HepG2 (cell line): Measurements from ENCODE around the gene MASP1. TPM values are rescaled to one million over a fixed set of nuclear protein-coding genes. Genes with fewer than 3 reads are reported as not detected.

Experiments
- ATAC-seq: fragments of 200-7000 bp; cut with Tn5 transposase; 3 replicates; pipeline ENCODE4 v1.9.1; 2020; ENCODE audit warnings: mild to moderate bottlenecking, moderate library complexity
- BruUV-seq: library from RNA; stranded (reverse); fragments of 400-500 nt; replicated peaks from 2 replicates; lab custom pipeline; 2021; lab: Mats Ljungman, UMichigan
- CTCF ChIA-PET: fragments of 300-600 bp; formaldehyde crosslinking; extraction: SDS; loops from one replicate; lab custom pipeline; 2021; ENCODE audit warnings: low total read pairs, inconsistent platforms, low intra/inter-chr PET ratio; lab: Yijun Ruan, JAX
- POLR2A ChIA-PET: fragments of 350-600 bp; sonication (Branson Sonifier 250); formaldehyde crosslinking; loops from one replicate; lab custom pipeline; 2020; ENCODE audit warnings: antibody characterized with exemption, inconsistent platforms; lab: Yijun Ruan, JAX
- DNase-seq: peaks from one replicate; pipeline ENCODE4 v3.0.0-alpha.2; 2015; ENCODE audit warnings: low spot score
- FAIRE-seq: peaks from 3 replicates; lab custom pipeline; 2011; peaks lifted over from hg19 to GRCh38; lab: Jason Lieb, UNC
- H2AFZ ChIP-seq: one replicate; pipeline ENCODE4 v1.6.1; 2011; ENCODE audit warnings: low read length, inconsistent platforms
- H3K27ac ChIP-seq: fragments of 300-600 bp; 3 replicates; pipeline ENCODE4 v1.8.0; 2011; ENCODE audit warnings: mixed run types, mild to moderate bottlenecking, mixed read lengths, low read length, inconsistent platforms; ENCODE audit not compliant: insufficient read depth; ENCODE audit errors: extremely low read length
- H3K27me3 ChIP-seq, 2 experiments: fragments of 200-600 bp in 1 of 2; 2 replicates in 1 of 2; 3 replicates in 1 of 2; pipeline versions ENCODE4 v1.6.0 to v1.8.0; 2011; ENCODE audit warnings: low read length in 2 of 2, mild to moderate bottlenecking in 2 of 2, moderate library complexity in 2 of 2, inconsistent platforms in 1 of 2; ENCODE audit not compliant: insufficient read depth in 2 of 2, control insufficient read depth in 1 of 2
- H3K36me3 ChIP-seq, 2 experiments: fragments of 200-600 bp in 1 of 2; replicated peaks in 1 of 2; 2 replicates in 1 of 2; 3 replicates in 1 of 2; pipeline versions ENCODE4 v1.5.1 to v1.8.0; 2011; ENCODE audit warnings: low read length in 2 of 2, inconsistent platforms in 1 of 2; ENCODE audit not compliant: insufficient read depth in 2 of 2, control insufficient read depth in 1 of 2
- H3K4me1 ChIP-seq: 2 replicates; pipeline ENCODE4 v1.5.1; 2012; ENCODE audit warnings: low read length, inconsistent platforms; ENCODE audit not compliant: insufficient read depth
- H3K4me2 ChIP-seq: 2 replicates; pipeline ENCODE4 v1.6.0; 2011; ENCODE audit warnings: low read depth, low read length, inconsistent platforms
- H3K4me3 ChIP-seq, 3 experiments: fragments of 200-600 bp in 1 of 3; sonication (generic), shearing (Covaris generic) in 1 of 3; replicated peaks in 1 of 3; 2 replicates each; pipeline ENCODE4 v1.5.1; 2011 to 2016; ENCODE audit warnings: low read length in 3 of 3, inconsistent platforms in 2 of 3, low read depth in 2 of 3, mild to moderate bottlenecking in 2 of 3, control low read depth in 1 of 3, mixed read lengths in 1 of 3; ENCODE audit not compliant: insufficient read depth in 1 of 3
- H3K79me2 ChIP-seq: one replicate; pipeline ENCODE4 v1.6.1; 2011; ENCODE audit warnings: low read length, inconsistent platforms; ENCODE audit not compliant: insufficient read depth
- H3K9ac ChIP-seq: 2 replicates; pipeline ENCODE4 v1.6.0; 2011; ENCODE audit warnings: mild to moderate bottlenecking, low read depth, low read length, inconsistent platforms; ENCODE audit not compliant: insufficient read depth
- H3K9me3 ChIP-seq: 2 replicates; pipeline ENCODE4 v1.5.1; 2012; ENCODE audit warnings: mild to moderate bottlenecking, low read length
- H4K20me1 ChIP-seq: 2 replicates; pipeline ENCODE4 v1.6.0; 2011; ENCODE audit warnings: inconsistent platforms, mild to moderate bottlenecking, low read length, moderate library complexity; ENCODE audit not compliant: insufficient read depth
- FOSL2 ChIP-seq: sonication (generic); formaldehyde crosslinking; IDR thresholded peaks from 2 replicates; pipeline ENCODE4 v1.4.0; 2020; ENCODE audit warnings: missing genetic modification reagents
- GPN1 ChIP-seq: sonication (generic); formaldehyde crosslinking; IDR thresholded peaks from 2 replicates; pipeline ENCODE4 v1.5.1; 2020; ENCODE audit warnings: missing genetic modification reagents, borderline replicate concordance
- HNRNPLL ChIP-seq: fragments of 200-400 bp; formaldehyde crosslinking; IDR thresholded peaks from 2 replicates; pipeline ENCODE4 v1.6.1; 2017; ENCODE audit warnings: mild to moderate bottlenecking, low read depth, low read length; ENCODE audit not compliant: poor library complexity, severe bottlenecking
- JARID2 ChIP-seq: sonication (generic); formaldehyde crosslinking; IDR thresholded peaks from 2 replicates; pipeline ENCODE4 v1.8.1; 2023; ENCODE audit warnings: missing genetic modification reagents, inconsistent platforms; ENCODE audit not compliant: insufficient replicate concordance
- KAT7 ChIP-seq: IDR thresholded peaks from 2 replicates; pipeline ENCODE4 v1.6.1; 2018; ENCODE audit warnings: borderline replicate concordance, missing compliant biosample characterization
- MAZ ChIP-seq, 2 experiments: sonication (generic) in 1 of 2; formaldehyde crosslinking in 1 of 2; IDR thresholded peaks; 2 replicates each; pipeline versions ENCODE4 v1.5.0 to v1.6.1; 2012 to 2020; ENCODE audit warnings: low read depth in 2 of 2, mild to moderate bottlenecking in 2 of 2, borderline replicate concordance in 1 of 2, improper control_type of control experiment in 1 of 2, low read length in 1 of 2, missing genetic modification reagents in 1 of 2, moderate library complexity in 1 of 2
- MTA3 ChIP-seq: sonication (generic); formaldehyde crosslinking; IDR thresholded peaks from 2 replicates; pipeline ENCODE4 v1.4.0; 2020; ENCODE audit warnings: missing genetic modification reagents
- RCOR2 ChIP-seq: IDR thresholded peaks from 2 replicates; pipeline ENCODE4 v1.6.1; 2016; ENCODE audit warnings: missing biosample characterization, missing genetic modification reagents
- SP2 ChIP-seq: sonication (generic); formaldehyde crosslinking; IDR thresholded peaks from 2 replicates; pipeline ENCODE4 v1.5.1; 2020; ENCODE audit warnings: mild to moderate bottlenecking, missing genetic modification reagents
- SRSF1 ChIP-seq: fragments of 200-400 bp; formaldehyde crosslinking; optimal IDR thresholded peaks from 2 replicates; pipeline ENCODE3; 2017; ENCODE audit warnings: mild to moderate bottlenecking, low read depth, low read length, moderate library complexity
- ZBTB7A ChIP-seq: sonication (generic); formaldehyde crosslinking; IDR thresholded peaks from 2 replicates; pipeline ENCODE4 v1.8.0; 2022; ENCODE audit warnings: mild to moderate bottlenecking, missing genetic modification reagents
- ZNF234 ChIP-seq: sonication (generic); formaldehyde crosslinking; conservative IDR thresholded peaks from 2 replicates; pipeline ENCODE4 v1.5.1; 2020; ENCODE audit warnings: mild to moderate bottlenecking, missing genetic modification reagents
- ZNF563 ChIP-seq: sonication (generic); formaldehyde crosslinking; IDR thresholded peaks from 2 replicates; pipeline ENCODE4 v1.8.0; 2022; ENCODE audit warnings: mild to moderate bottlenecking, moderate library complexity, missing genetic modification reagents
- ZNF567 ChIP-seq: sonication (generic); formaldehyde crosslinking; IDR thresholded peaks from 2 replicates; pipeline ENCODE4 v1.8.1; 2023; ENCODE audit warnings: mild to moderate bottlenecking, missing genetic modification reagents, borderline replicate concordance
- ZNF569 ChIP-seq: sonication (generic); formaldehyde crosslinking; IDR thresholded peaks from 2 replicates; pipeline ENCODE4 v1.5.0; 2020; ENCODE audit warnings: mild to moderate bottlenecking, missing genetic modification reagents, moderate library complexity, borderline replicate concordance
- ZNF616 ChIP-seq: sonication (generic); formaldehyde crosslinking; IDR thresholded peaks from 2 replicates; pipeline ENCODE4 v1.5.0; 2020; ENCODE audit warnings: low read depth, mild to moderate bottlenecking, missing genetic modification reagents
- WGBS: methylation state at CpG from one replicate; pipeline ENCODE4 v1.1.6; 2017; ENCODE audit warnings: low lambda C conversion rate; 5-methylcytosine and 5-hydroxymethylcytosine counted together
- in situ Hi-C: cut with HindIII; loops from 2 replicates; pipeline ENCODE4 v1.10.0; 2017; ENCODE audit warnings: low pct_unique_long_range_greater_than_20kb; ENCODE audit not compliant: extremely low pct_ligation_motif_present
- intact Hi-C: fragments of 100-400 bp; cut with micrococcal nuclease; formaldehyde crosslinking; loops from one replicate; pipeline ENCODE4 v1.10.0; 2022; ENCODE audit not compliant: unreplicated experiment
- polyA plus RNA-seq, 8 experiments: library from polyadenylated mRNA; depleted of rRNA in 3 of 8; stranded (reverse) in 7 of 8; unstranded in 1 of 8; fragments of >200 nt; fragmentation: Illumina TruSeq in 4 of 8; extraction: Trizol in 4 of 8; gene quantifications; 2 replicates each; pipeline versions ENCODE4 v1.2.1 to v1.2.3, GENCODE V29; 2011 to 2016; ENCODE audit warnings: low read depth in 4 of 8, missing spikeins in 1 of 8, mixed read lengths in 1 of 8; ENCODE audit not compliant: insufficient read depth in 1 of 8
- total RNA-seq, 5 experiments: library from RNA; depleted of rRNA; stranded (reverse); fragments of >200 nt; fragmentation: Illumina TruSeq; extraction: Trizol; gene quantifications; 2 replicates each; pipeline ENCODE4 v1.2.3, GENCODE V29; 2016; ENCODE audit warnings: low read depth in 1 of 5
- TF ChIP-seq, protein P1 (sequence below): IDR thresholded peaks from 2 replicates; pipeline ENCODE4 v1.6.1; 2012; ENCODE audit warnings: low read depth, low read length, improper control_type of control experiment
- TF ChIP-seq, protein P2 (sequence below): sonication (generic); formaldehyde crosslinking; IDR thresholded peaks from 2 replicates; pipeline ENCODE4 v1.5.1; 2020; ENCODE audit warnings: missing genetic modification reagents, mild to moderate bottlenecking, borderline replicate concordance
- TF ChIP-seq, protein P3 (sequence below): sonication (generic); formaldehyde crosslinking; conservative IDR thresholded peaks from 2 replicates; pipeline ENCODE4 v1.4.0; 2020; ENCODE audit warnings: missing genetic modification reagents

The MASP1 gene
- total and polyA plus RNA-seq, 2 of the 13 experiments (the other 11 are each of a cell fraction or from before 2014, with no cell fraction given): 10.8 to 56.0 TPM

DNA sequence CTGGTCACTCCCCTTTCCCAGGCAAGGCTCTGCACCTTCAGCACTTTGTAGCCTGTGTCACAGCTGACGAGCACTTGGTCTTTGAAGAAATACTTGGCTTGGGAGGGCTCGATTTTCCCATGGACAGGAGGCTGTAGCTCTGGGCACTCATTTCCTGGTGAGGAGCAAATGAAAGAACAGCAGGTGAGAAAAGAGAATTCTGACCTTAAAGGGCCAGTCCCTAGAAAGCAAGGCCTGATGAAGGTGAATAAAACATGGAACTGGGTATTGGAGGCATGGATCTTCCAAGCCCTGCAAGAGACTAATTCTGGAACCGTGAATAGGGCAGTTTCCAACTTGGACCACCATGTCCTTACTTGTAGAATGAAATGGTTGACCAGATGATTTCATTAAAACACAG, 39.9 kb downstream of the MASP1 start:
- intact Hi-C loops: no loop called here
- no peak for FAIRE-seq
- Histone ChIP-seq H2AFZ (no peak overlapping the region), H3K4me3 (no peak overlapping the region), H3K27me3 (no peaks in the 10 kb centered on the region), H3K79me2 (no peaks in the 10 kb centered on the region), H3K4me2 (no peak overlapping the region), H4K20me1 (no peaks in the 10 kb centered on the region), H3K9me3 (no peaks in the 10 kb centered on the region), H3K4me1 (no peaks in the 10 kb centered on the region), H3K36me3 (no peaks in the 10 kb centered on the region), H3K27ac (no peak overlapping the region), H3K9ac (no peak overlapping the region)
- ChIA-PET CTCF (no interaction called here), POLR2A (no interaction called here)
- no peak for TF ChIP-seq RCOR2 (CRISPR knock-in tag)
- TF ChIP-seq, protein P1, sequence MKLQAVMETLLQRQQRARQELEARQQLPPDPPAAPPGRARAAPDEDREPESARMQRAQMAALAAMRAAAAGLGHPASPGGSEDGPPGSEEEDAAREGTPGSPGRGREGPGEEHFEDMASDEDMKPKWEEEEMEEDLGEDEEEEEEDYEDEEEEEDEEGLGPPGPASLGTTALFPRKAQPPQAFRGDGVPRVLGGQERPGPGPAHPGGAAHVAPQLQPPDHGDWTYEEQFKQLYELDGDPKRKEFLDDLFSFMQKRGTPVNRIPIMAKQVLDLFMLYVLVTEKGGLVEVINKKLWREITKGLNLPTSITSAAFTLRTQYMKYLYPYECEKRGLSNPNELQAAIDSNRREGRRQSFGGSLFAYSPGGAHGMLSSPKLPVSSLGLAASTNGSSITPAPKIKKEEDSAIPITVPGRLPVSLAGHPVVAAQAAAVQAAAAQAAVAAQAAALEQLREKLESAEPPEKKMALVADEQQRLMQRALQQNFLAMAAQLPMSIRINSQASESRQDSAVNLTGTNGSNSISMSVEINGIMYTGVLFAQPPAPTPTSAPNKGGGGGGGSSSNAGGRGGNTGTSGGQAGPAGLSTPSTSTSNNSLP: no peak
- TF ChIP-seq GPN1 (CRISPR knock-in tag): no peak
- TF ChIP-seq ZBTB7A (CRISPR knock-in tag): no peak
- TF ChIP-seq, protein P2, sequence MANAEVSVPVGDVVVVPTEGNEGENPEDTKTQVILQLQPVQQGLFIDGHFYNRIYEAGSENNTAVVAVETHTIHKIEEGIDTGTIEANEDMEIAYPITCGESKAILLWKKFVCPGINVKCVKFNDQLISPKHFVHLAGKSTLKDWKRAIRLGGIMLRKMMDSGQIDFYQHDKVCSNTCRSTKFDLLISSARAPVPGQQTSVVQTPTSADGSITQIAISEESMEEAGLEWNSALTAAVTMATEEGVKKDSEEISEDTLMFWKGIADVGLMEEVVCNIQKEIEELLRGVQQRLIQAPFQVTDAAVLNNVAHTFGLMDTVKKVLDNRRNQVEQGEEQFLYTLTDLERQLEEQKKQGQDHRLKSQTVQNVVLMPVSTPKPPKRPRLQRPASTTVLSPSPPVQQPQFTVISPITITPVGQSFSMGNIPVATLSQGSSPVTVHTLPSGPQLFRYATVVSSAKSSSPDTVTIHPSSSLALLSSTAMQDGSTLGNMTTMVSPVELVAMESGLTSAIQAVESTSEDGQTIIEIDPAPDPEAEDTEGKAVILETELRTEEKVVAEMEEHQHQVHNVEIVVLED (CRISPR knock-in tag): no peak
- TF ChIP-seq KAT7 (CRISPR knock-in tag): no peak
- TF ChIP-seq FOSL2 (CRISPR knock-in tag): no peak
- TF ChIP-seq ZNF563 (CRISPR knock-in tag): no peak
- TF ChIP-seq ZNF567 (CRISPR knock-in tag): no peak
- no peak for TF ChIP-seq SP2
- TF ChIP-seq HNRNPLL: no peak
- no peak for TF ChIP-seq ZNF234
- TF ChIP-seq JARID2 (CRISPR knock-in tag): no peak
- TF ChIP-seq, protein P3, sequence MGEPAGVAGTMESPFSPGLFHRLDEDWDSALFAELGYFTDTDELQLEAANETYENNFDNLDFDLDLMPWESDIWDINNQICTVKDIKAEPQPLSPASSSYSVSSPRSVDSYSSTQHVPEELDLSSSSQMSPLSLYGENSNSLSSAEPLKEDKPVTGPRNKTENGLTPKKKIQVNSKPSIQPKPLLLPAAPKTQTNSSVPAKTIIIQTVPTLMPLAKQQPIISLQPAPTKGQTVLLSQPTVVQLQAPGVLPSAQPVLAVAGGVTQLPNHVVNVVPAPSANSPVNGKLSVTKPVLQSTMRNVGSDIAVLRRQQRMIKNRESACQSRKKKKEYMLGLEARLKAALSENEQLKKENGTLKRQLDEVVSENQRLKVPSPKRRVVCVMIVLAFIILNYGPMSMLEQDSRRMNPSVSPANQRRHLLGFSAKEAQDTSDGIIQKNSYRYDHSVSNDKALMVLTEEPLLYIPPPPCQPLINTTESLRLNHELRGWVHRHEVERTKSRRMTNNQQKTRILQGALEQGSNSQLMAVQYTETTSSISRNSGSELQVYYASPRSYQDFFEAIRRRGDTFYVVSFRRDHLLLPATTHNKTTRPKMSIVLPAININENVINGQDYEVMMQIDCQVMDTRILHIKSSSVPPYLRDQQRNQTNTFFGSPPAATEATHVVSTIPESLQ (CRISPR knock-in tag): no peak
- no peak for TF ChIP-seq ZNF616
- TF ChIP-seq SRSF1: no peak
- TF ChIP-seq ZNF569 (CRISPR knock-in tag): no peak
- TF ChIP-seq MAZ (IDR thresholded peaks at IDR 0.05; ENCODE audit: borderline replicate concordance, low read depth, low read length): no peak
- TF ChIP-seq MAZ (CRISPR knock-in tag; IDR thresholded peaks at IDR 0.05; ENCODE audit: low read depth): no peak
- no peak for TF ChIP-seq MTA3
- no peak for ATAC-seq
- no TSS peak for BruUV-seq
- DNase-seq: no peak
- 69% methylated on average over 2 of the region's 3 CpGs for WGBS
- in situ Hi-C loops: no loop called here
